AG09319 (cell line): ENCODE results near the gene PDE8B.

Experiments used
- DNase-seq: peaks from one replicate; pipeline ENCODE4 v3.0.0-alpha.2; 2010; ENCODE audit warnings: low read depth; ENCODE audit errors: extremely low read depth
- CTCF ChIP-seq: IDR thresholded peaks from 2 replicates; pipeline ENCODE4 v1.5.1; 2011; ENCODE audit warnings: low read depth, mild to moderate bottlenecking, inconsistent platforms, low read length, moderate library complexity

PDE8B gene

GRCh38 chr5:77310494-77311213, 100.2 kb downstream of the PDE8B start:
- no peak for TF ChIP-seq CTCF
- DNase-seq = no peak

GRCh38 chr5:77311214-77311571, 100.7 kb downstream of the PDE8B start:
- TF ChIP-seq CTCF = no peak
- DNase-seq = no peak

GRCh38 chr5:77312413-77312812, 101.9 kb downstream of the PDE8B start:
- no peak for DNase-seq
- TF ChIP-seq CTCF = no peak

DNA sequence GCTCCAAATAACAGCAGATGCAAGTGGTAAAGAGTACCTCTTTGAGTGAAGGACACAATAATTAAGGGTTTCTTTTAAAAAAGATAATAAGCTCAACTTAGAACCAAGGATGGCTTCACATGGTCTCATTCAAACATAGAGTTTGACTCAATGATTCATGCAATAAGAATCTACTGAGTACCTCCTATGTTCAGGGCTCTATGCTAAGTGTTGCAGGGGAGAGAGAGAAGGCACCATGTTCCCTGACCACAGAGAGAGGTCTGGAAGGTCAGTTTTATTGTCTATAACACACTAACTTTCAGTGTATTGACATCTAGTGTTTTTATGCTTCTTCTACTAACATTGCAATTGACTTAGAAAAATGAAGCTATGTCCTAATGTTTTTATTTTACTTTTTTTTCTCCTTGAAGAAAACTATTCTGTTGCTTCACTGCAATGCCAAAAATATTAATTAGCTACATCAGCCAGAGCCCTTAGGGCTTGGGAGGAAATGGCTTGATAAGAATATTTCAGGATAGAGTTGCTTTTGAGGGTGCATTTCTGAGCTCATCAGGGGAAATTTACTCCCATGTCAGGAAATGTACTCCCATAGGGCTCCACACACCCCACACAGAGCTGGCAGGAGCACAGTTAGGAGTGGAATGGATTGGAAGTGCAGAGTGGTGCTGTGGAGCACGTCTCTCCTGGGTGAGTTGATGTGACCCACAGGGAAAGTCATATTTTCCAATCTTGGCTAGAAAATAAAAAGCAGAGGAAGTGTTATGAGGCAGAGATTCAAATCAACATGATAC, 106.6 kb downstream of the PDE8B start:
- TF ChIP-seq CTCF = no peak
- no peak for DNase-seq

- no peak for DNase-seq
- no peak for TF ChIP-seq CTCF
Observed at GRCh38 chr5:77318060-77318459, 107.6 kb downstream of the PDE8B start.

DNA sequence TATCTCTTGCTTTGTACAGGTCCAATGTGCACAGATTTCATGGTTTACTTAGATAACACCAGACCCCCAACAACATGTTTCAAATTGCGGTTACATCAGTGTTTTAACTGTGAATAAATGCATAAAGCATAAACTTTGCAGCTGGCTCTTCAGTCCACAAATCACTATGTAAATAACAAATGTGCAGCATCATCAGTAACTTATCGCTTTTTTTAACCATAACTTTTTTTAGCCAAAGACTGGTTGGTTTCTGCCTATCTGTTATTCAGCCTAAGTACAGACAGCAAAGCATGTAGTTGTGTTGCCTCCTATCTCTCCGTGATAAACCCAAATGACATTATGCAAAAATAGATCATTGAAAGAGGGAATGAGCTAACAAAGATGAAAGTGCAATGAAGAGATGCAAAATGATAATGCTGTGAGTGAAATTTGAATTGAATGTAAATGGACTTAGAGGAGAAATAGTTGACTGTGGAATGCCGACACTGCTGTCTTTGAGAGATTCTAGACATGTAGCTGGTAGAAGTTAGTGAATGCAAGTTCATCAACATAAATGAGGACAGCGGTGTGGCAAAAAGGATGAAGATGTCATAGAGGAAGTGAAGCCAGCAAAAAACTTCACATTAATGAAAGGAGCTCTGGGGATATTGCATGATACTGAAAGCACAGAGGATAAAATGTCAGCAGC, 108.8 kb downstream of the PDE8B start:
- DNase-seq = no peak
- TF ChIP-seq CTCF = no peak
